Measurements from ENCODE around the gene TRAK1.
"Not testable (repeated sequence)": the region's sequence is repeated elsewhere in the genome, so short reads cannot be mapped to it uniquely, and the experiment has no call there.

TRAK1 gene

DNA sequence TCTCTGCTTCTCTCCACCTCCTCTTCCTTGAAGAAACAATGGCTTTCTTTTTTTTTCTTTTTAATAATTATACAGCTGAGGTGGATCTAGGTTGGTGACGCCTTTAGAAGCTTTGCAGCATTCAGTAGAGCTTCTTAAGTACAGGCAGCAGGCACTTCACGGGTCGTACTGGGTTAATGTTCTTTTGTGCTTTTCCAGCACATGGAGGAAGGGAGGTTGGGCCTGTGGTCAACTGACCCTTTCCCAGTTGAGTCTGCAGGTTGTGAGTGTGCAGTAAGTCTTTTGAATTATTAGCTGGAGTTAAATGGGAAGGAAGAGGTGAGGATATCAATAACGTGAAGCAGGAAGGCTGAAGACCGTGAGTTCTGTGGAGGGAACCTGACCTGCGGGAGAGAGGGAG is 7.0 kb downstream of the TRAK1 start:
- DNase-seq, result no peak

DNA sequence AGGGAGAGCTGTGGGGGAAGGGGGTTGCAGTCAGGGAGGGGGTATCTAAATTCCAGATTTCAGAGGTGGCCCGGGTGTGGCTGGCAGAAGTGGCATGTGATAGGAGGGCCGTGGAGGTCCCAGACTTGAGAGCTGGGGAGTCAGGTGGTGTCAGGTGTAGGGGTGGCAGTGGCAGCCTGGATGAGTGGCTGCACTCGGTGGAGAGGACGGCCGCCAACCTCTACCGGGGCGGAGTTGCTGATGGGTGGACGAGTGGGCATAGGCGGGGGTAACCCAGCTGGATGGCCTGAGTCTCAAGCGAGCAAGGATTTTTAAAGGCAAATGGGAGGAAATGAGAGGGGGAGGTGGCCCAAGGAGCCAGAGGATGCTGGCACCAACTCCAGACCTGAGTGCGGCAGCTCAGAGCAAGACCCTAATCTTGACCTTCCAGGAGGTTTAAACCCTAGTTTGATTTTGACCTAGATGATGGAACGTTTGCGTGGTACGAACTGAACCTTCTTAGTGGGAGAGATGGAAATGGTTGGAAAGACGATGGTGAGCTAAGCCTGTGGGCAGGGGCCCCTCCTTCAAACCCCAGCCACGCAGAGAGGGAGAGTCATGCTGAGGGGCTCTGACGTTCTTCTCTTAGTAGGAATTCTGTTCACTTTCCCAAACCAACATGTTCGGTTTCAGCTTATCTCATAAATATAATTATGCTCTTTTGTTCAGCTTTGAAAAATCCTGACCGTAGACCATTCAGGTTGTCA is 8.0 kb downstream of the TRAK1 start:
- DNase-seq, result no peak

DNA sequence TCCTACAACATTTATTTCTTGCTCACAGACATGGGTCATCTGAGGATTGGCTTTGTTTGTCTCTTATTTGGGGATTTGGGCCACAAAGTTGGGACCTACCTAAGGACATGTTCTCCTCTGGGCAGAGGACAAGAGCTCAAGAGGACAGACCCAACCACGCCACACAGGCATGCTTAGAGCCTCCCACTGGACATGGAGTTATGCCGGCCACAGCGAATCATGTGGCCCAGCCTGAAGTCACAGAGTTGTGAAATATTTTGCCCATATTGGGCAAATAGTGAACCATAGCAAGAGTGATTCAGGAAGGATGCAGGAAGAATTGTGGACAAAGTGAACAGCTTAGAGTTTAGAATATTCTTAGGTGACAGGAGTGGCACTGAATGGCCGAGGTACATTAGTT is 9.9 kb downstream of the TRAK1 start:
- no peak for DNase-seq

DNA sequence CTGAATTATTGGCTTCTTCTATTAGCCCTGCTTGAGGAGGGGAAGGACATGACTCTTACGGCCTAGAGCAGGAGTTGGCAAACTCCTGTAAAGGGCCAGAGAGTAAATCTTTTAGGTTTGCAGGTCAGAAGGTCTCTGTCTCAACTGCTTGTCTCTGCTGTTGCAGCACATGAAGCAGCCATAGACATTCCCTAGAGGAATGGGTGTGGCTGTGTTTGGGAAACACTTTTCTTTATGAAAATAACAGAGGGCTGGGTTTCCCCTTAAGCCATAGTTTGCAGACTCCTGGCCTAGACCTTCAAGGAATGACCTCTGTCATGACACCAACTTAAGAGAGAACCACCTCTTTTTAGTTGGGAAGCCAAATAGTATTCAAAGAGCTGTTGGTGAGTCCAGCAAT is 10.3 kb downstream of the TRAK1 start:
- DNase-seq, result no peak

DNA sequence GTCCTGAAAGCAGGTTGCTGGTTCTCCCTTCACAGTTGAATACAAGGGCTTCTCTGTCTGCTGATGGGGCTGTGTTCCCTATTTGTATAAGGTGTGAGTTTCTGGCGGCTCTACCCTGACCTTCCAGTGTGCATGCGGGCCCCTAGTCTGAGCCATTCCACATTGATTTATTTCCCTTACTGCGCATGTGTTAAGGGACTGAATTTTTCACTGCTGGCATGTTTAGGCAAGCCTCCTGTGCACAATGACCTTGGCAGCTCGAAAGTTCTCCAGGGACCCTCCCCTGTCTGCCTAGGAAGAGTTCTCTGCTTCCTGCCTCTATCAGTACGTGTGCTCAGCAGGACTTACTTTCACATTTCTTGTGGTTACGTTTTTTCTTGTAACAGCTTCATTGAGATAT is 11.4 kb downstream of the TRAK1 start:
- DNase-seq, result no peak

DNA sequence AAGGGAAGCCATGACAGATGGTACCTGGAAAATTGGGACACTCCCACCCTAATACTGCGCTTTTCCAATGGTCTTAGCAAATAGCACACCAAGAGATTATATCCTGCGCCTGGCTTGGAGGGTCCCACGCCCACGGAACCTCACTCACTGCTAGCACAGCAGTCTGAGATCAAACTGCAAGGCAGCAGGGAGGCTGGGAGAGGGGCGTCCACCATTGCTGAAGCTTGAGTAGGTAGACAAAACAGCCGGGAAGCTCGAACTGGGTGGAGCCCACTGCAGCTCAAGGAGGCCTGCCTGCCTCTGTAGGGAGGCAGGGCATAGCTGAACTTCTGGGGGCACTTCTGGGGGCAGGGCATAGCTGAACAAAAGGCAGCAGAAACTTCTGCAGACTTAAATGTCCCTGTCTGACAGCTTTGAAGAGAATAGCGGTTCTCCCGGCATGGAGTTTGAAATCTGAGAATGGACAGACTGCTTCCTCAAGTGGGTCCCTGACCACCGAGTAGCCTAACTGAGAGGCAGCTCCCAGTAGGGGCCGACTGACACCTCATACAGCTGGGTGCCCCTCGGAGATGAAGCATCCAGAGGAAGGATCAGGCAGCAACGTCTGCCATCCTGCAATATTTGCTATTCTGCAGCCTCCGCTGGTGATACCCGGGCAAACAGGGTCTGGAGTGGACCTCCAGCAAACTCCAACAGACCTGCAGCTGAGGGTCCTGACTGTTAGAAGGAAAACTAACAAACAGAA is 12.9 kb downstream of the TRAK1 start:
- DNase-seq, result not testable (repeated sequence)

DNA sequence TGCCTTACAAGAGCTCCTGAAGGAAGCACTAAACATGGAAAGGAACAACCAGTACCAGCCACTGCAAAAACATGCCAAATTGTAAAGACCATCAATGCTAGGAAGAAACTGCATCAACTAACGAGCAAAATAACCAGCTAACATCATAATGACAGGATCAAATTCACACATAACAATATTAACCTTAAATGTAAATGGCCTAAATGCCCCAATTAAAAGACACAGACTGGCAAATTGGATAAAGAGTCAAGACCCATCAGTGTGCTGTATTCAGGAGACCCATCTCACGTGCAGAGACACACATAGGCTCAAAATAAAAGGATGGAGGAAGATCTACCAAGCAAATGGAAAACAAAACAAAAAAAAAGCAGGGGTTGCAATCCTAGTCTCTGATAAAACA is 14.8 kb downstream of the TRAK1 start:
- DNase-seq, result not testable (repeated sequence)

DNA sequence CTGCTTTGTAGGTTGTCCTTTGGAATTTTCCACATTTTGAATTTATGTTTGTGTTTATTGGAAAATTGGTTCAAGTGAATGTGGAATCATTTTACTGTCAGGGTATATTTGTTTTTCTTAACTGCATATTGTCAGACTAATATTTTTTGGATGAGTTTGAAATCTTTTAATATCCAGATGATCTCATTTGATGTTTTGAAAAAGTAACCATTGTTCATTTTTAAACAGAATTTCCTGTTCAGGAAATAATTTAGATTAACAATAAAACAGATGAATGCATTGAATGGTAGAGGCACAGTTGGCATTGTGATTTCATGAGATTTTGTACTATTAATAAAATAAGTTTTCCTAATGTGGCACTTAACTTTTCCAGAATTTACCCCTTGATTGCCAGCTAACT is 15.5 kb downstream of the TRAK1 start:
- DNase-seq, result no peak

DNA sequence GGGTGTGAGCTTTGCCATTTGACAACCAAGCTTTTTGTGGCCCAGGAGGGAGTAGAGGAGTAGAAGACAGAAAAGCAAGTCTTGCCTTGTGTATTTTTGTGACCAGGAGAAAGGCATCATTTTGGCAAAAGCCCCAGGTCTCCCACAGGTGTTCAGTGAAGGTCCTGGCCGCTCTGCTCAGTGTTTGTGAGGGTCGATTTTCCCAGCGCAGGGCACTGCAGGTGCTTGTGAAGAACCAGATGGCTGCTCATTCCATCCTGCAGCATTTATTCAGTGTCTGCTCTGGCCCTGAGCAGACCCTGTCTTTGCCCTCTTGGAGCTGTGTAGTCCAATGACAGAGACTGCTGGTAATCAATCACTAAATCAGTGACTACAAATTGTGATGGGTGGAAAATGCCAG is 19.5 kb downstream of the TRAK1 start:
- DNase-seq, result no peak

DNA sequence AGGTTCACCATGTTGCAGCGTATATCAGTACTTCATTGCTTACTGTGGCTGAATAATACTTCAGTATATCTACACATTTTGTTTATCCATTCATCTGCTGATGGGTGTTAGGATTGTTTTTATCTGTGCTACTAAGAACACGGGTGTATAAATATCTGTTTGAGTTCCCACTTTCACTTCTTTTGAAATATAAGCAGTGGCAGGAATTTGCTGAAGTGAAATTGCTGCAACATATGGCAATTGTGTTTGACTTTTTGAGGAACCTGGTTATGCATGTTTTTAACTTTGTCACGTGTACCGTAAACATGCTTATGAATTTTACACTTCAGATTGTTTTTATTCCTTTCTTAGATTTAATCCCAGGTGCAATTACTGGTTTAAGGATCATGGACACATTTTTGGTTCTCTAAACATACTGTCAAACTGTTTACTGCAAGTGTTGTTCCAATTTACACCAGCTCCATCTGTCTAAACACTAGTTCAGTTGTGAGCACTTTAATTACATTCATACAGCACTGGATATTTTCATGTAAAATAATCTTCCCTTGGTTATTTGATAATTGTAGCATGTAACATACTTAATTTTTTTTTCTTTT is 23.1 kb downstream of the TRAK1 start:
- no peak for DNase-seq

DNA sequence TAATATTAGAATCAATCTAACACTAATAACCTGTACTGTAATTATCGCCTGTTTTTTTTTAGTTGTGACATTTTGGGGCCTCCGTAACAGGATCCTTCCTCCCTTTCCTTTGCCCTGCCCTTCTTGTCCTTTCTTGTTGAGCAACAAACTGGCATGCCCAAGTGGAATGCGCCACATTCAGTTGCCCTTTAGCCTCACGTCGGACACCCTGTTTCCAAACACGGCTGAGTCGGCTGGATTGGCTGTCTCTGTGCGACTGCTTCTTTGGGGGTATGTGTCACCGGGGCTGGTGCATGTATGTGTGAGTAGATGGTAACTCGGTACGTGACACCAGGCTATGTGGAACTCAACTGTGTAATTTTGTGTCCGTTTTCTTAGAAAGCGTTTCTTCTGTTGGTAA is 24.1 kb downstream of the TRAK1 start:
- no peak for DNase-seq

DNA sequence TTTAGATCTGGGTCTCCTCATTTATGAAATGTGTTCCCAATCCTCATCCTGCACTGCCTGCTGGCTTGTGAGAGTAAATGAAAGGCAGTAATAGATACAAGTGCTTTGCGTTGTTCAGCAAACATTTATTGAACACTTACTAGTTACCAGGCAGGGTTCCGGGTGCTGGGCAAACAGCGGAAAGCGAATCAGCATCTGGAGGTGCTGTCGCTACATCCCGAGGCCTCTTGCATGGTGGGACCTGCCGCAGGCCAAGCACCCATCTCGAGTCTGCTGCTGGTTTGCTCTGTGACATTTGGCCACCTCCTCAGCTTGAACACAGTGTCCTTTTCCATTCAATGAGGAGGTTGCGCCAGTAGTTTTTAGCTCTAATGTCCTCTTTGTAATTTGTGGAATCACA is 24.8 kb downstream of the TRAK1 start:
- DNase-seq, result no peak

DNA sequence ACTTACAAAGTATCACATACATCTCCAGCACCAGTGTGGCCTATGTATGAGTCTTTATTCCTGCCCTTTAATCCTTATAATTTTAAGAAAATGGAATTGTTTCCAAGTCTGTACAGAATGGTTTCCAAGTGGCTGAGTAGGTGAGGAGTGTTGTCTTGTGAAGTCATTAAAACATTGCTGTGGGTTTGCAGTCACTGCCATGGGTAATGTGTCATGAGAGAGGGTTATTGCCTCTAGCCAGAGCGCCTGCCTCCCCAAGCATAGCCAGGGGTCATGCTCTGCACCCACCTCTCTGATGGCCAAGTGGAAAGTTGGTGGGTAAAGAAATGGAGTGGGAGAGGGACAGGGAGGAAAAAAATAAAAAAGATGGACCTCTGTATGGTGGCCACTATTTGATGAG is 25.3 kb downstream of the TRAK1 start:
- DNase-seq, result no peak

DNA sequence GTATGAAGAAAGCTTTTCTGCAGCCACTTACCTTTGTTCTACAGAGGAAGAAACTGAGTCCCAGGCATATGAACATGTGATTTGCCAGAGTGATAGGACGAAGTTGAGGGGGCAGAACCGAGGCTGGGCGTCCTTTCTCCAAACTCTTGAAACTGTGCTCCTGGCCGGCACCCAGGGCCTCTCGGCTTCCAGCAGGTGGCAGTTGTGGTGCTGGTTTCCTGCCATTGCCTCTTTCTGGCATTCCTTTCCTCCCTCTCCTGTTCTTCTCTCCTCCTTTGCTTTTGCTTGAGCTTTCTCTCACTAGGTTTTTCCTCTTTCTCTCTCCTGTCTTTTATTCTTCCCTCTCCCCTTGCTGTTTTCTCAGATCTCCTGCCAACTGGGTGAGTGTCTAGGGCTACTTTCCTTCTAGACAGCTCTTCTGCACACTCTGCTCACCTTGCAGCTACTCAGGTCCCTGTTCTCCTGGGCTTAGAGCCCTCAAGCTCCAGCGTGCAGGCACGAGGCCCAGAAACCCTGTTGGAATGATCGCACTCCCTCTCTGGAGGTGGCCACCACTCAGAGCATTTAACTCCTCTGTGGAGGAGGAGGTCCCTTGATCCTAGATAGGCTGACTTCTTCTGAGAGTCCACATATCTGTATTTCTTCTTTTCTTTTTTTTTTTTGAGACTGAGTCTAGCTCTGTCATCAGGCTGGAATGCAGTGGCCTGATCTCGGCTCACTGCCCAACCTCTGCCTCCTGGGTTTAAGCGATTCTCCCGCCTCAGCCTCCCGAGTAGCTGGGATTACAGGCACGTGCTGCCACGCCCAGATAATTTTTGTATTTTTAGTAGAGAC is 26.2 kb downstream of the TRAK1 start:
- no peak for DNase-seq

DNA sequence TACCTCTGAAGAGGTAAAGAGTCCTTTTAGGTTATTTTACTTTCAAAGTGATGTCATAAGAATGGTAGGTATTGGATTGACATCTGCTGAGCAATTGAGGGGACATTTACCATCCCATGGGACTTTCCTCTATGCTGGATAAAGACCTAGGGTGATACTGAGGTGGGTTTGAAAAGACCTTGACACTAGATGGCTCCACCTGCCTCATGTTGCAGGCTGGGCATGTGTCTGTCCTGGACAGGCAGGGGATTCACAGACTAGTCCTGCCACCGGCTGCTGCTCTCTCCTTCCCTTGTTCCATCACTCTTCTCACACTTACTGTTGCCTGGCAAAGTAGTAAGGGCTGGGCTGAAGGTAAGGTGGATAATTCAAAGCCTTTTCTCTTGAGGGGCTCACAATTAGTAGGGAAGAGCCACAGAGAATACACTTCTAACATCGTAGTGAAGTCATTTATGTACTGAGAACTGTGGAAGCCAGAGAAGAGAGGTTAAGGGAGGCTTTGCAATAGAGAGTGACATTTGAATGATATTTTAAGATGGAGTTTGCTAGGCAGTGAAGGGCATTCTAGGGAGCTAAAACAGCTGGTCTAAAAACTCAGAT is 27.7 kb downstream of the TRAK1 start:
- DNase-seq, result no peak

DNA sequence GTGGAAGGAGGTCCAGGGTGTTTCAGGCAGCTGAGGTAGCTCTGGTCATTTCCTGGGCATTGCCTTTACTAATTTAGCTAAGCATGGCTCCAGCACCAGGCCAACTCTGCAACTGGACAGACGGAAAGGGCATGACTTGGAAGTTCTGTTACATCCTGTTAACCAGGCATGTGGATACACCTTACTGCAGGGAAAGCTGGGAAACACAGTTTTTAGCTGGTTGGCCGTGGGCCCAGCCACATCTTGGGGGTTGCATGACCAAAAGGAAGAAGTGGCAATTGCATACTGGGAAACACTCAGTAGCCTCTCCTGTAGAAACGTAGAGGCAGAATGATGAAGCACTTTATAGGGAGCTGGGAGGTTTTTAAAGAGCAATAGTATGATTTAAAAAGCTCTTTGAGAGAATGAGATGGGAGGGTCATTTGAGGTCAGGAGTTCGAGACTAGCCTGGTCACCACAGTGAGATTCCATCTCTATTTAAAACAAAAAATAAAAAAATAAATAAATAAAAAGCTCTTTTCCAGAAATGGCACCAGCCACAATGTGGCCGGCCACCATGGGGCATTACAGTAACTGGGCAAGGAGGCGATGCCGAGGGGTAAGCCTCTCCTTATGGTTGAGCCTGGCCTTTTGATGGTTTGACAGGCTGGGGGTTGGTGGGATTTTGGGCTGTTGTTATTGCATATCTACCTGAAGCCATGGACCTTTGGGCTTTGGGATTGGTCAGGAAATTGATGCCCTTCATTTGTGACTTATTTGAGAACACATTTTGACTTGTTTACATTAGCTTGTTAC is 28.6 kb downstream of the TRAK1 start:
- DNase-seq, result no peak

DNA sequence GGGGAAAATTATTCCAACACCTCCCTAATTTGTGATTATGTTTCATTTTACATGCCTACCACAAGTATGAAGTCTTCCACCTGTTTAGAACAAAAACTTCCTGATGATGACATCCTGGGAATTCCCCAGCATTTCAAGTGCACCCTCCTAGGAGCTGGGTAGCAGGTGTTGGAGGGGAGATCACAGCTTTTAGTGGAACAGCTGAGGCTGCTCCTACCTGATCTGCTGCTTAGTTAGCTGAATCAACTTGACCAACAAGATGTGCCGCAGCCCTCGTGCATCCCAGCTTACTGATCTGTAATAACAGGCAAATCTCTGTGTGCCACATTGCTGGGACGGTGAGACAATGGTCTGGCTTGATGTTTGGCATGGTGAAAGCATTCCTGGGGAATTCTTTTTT is 29.7 kb downstream of the TRAK1 start:
- no peak for DNase-seq

DNA sequence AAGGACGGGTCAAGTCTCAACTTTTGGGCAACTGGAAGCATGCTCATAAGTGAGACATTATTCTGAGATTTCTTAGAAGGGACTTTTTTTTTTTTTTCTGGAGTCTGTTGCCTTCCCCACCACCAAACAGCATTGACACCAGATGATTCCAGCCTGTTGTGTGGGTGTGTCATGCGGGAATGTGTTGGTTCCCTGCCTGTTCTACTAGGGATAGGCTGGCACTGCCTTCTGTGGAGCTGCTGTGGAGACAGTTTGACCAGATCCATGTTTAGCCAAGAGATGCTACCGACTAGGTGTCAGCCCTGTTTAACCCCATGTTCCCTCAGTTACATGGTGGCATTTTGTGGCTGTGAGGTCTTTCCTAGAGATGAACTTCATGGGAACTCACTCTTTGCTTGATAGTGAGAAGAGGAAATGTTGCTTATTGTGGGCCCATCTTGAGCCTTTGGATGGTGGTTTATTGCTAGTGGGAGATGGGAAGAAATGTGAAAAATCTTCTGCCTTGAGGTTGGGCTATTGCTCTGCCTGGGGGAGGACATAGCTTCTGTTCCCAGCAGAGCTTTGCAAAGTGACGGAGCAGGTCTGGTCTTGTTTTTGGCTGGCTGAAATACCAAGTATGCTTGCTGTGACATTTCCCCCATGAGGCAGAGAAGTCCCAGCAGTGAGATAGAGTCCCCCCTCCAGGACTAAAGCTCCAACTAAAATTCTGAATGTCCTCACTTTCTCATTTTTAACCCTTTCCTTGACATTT is 31.3 kb downstream of the TRAK1 start:
- no peak for DNase-seq

DNA sequence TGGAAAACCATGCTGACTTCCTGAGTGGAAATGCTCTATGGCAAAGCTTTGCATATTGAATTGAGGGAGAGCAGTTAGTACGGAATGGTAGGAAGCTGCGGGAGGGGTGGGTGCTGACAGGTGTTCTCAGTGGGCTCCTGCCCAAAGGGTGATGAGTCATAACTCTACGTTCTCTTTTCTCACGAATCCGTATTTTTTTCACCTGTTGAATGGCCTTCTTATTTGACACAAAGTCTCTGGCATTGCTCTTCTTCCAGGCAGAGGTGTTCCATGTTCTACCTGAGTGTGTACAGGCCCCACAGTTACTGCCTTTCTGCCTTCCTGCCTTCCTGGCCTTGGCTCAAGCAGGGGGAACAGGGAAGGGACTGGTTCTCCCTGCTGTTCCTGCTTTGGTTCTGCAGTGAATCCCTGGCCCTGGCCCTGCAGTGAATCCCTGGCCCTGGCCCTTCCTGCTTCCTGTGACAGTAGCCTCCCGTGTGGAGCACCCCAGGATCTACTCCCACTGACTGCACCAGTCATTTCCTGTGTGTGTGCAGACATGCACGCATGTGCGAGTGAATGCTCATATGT is 31.9 kb downstream of the TRAK1 start:
- no peak for DNase-seq

DNA sequence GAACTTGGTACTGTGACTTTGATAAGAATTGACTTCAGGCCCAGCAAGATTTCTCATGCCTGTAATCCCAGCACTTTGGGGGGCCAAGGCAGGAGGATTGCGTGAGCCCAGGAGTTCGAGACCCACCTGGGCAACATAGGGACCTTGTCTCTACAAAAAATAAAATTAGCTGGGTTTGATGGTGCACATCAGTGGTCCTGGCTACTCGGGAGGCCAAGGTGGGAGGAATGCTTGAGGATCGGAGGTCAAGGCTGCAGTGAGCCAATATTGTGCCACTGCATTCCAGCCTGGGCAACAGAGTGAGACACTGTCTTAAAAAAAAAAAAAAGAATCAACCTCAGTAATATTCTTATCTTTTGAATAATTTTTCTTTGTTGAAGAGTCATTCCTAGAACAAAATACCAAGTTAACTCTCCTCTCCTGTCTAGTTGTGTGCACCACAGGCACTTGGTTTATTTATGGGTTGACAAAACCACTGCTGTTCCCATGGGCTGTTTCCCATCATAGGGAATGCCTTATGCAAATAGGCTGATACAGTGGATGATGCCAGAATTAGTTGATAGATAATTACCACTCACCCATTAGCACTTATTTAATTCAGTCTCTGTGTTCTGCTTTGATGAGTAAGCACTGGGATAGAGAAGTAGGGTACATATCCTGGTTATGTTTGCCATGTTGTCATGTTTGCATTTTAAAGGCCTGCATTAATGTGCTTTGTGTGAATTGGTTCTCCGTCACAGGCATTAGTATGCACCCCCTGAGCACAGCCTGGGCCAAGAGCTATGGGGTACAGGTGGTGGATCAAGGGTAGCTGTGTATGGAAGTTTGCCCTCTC is 32.9 kb downstream of the TRAK1 start:
- DNase-seq, result no peak
